GM19395 (cell line): ENCODE results near the gene MAML3.

ENCODE experiments used
- ATAC-seq: cut with Tn5 transposase; IDR thresholded peaks from one replicate; pipeline ENCODE4 v1.9.1; 2021; ENCODE audit warnings: mild to moderate bottlenecking, moderate library complexity; ENCODE audit not compliant: unreplicated experiment

The MAML3 gene

GRCh38 chr4:140047786-140048185 lies 106.2 kb downstream of the MAML3 start:
- ATAC-seq, result no peak

DNA sequence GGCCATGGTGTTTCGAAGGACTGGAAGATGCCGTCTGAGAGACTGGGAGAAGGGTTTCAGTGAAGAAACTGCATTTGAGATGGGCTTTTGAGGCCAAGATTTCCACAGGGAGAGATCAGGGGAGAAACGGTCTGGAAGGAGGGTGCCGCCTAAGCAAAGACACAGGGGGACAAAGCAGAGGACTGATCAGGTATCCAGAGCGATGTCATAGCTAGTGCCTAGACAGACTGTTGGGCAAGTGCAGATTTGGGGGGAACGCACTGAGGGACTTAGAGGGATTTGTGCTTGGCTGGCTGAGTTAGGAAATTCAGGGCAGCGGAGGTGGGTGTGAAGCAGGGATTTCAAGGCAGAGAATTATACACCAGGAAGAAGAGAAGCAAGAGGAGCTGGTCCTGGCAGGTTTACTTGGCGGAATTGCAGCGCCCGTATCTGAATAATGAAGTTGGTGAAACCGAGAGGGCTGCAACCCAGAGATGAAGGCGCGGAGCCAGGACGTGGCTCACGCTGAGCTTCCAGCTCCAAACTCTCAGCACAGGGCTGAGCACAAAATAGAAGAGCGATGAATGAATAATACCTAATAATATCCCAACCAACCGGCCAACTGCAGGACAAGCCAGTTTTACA lies 106.9 kb downstream of the MAML3 start:
- no peak for ATAC-seq

GRCh38 chr4:140046543-140046942 lies 107.4 kb downstream of the MAML3 start:
- no peak for ATAC-seq

DNA sequence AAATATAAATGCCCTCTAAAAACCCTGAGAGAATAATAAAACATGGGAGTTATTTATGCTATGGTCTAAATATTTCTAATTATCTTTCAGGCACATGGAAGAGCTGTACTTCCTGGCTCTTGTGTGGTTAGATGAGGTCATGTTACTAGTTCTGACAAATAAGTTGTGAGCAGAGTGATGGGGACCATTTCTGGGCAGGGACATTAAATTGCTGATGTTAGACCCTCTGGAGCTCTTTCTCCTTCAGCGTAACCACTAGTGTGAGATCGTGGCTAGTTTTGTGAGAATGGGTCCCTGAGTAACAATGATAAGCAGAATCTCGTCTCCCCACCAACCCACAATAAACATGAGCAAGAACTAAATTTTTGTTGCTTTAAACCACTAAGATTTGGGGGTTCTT lies 108.0 kb downstream of the MAML3 start:
- no peak for ATAC-seq

- ATAC-seq, result no peak
Observed at GRCh38 chr4:140044337-140044902, 109.6 kb downstream of the MAML3 start.

DNA sequence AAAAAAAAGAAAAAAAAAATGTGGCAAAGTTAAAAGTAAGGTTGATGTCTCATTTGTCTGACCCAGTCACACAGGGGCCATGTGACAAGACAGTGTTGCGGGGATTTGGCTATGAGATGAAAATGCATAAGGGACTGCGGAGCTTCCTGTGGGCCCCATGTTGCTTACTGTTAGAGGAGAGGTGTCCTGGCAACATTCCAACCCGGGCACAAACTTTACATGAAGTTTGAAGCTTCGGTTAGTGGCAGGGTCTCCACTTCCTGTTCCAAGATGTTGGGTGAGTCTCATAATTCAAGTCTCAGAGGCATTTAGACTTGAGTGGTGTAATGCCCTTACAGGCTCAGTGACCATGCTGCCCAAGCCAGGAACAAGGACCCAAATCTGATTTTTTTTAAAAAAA lies 111.3 kb downstream of the MAML3 start:
- ATAC-seq, result no peak

DNA sequence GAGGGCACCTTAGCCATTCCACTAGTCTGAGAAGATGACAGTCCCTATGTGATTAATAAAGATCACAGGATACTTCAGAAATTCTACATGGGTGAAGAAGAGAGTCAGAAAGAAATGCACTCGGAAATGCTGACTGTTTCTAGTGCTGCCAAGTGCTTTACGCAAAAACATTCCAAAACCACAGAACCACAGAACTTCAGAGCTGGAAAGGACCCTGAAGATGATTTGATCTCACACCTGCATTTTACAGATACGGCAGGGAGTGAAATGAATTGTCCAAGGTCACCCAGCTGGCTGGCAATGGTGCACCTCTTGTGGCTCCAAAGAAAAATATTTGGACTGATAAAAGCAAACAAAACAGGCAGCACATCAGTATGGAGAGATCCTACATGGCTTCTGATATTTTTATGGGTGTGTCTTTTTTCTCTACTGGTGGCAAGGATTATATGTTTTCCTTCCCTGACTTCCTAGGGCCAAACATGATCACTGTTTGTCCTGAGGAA lies 115.9 kb downstream of the MAML3 start:
- ATAC-seq, result no peak

- ATAC-seq, result no peak
Observed at GRCh38 chr4:140037353-140038030, 116.5 kb downstream of the MAML3 start.

DNA sequence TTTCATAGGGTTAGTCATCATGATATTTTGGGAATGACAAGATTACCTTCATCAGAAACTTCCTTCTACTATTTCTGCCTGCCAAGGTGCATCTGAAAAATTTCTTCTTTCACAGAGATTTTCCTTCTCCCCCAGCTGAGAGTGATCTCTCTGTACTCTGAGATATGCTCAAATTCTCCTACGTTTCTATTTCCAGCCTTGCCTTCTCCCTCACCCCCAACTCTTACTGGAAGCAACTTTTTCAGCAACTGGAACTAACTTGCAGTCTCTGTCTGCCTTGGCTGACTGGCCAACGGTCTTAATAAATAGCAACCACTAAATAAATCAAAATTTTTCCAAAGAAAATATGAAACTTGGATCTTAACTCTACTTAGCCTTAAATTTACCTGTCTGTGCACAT lies 122.3 kb downstream of the MAML3 start:
- no peak for ATAC-seq

- no peak for ATAC-seq
Observed at GRCh38 chr4:140031061-140031460, 122.9 kb downstream of the MAML3 start.

DNA sequence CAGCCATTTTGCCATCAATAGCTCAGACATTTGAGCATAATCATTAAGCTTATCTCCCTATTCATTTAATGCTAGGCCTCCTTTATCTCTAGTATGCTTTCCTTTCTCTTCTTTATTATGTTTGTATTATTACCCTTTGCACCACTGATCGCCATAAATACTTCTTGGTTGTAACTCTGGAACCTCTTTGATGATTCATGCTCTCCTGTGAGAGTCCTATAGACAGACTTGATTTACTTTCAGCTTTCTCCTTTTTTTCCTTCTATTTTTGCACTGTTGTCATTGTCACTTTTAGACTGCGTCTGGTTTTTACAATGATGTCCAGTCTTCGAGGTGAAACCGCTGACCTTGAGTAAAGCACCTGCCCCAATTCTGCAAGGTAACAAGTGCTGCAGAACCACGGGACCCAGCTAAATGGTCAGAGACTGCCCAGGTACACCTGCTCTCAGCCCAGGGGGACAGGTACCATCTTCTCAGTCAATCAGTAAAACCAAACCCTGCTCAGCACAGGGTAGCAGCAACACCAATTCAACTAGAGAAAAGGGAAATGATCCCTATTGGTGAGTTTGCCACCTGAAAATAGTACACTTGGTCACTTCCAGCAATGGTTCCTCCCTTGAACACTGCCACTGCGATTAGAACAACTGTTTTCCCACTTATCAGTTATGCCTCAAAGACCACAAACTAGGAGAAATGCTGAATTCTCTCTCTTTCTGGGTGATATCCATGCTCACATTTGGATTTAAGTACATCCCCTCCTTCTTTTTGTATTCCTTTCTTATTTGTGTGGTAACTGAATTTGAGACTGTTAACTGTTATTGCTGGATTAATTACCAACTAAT lies 125.1 kb downstream of the MAML3 start:
- no peak for ATAC-seq

DNA sequence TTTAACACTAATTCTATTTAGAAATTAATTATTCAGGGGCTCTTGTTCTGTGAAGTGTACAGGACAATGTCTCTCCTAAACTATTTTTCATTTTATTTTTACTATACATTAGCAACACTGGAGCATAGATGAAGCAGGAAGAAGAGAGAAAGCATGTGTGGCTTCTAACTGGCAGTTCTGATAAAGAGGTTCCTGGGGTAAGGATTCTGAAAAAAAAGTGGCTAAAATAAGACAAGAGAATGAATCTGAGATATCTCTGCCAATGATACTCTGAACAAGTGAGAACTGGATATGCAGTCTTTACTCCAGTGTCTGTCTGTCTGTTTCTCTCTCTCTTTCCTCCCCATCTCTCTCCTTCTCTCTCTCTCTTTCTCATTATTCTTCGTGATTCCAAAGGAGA lies 125.9 kb downstream of the MAML3 start:
- ATAC-seq, result no peak

DNA sequence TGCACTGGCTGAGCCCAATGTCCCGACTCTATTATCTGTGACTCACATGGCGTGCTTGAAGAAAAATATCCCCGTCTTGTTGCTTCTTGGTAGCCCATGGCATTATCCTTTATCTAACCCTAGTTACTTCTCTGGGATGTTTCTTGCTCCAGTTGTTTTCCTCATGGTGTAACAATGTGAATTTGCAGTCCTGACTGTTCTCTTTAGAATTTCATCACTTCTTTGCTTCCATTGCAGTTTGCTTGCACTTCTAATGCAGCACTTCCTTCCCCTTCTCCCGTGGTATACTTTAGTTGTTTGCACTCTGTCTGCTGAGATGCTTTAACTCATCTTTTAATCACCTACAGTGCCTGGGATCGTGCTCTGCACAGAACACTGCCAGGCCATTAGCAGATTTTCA lies 126.9 kb downstream of the MAML3 start:
- ATAC-seq, result no peak

GRCh38 chr4:140025470-140025869 lies 128.5 kb downstream of the MAML3 start:
- ATAC-seq, result no peak

- no peak for ATAC-seq
Observed at GRCh38 chr4:140020457-140021361, 133.3 kb downstream of the MAML3 start.

DNA sequence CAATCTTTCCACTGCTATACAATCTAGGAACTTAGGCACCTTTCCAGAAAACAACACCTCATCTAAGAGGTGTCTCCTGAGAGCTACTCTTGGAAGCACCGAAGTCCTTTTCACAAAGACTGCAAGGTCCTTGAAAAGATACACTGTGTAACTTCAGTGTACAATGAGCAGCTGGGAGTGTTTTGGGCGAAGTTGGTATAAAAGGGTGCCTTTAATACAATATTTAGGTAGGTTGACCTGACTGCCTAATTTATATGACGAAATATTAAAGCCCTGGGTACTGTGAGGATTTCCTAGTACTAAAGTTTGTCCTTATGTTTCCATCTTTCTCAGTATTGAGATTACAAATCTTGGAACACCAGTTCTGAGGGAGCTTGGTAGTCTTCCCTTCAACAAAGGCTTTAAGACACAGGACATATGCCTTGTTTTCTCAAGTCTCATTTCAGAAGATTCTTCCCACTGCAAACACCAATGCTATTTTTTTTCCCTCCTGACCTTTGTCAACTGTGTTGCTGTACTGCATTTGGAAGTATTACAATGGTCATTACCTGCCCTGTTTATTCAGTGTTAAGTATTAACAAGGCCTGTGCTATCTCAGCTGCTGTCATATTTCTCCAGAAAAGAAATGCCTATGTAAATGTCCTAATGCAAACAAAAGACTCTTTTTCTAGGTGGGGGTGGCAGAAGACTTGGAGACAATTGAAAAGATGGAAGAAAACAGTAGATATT lies 134.2 kb downstream of the MAML3 start:
- no peak for ATAC-seq

GRCh38 chr4:140018931-140019618 lies 134.9 kb downstream of the MAML3 start:
- ATAC-seq, result no peak

- ATAC-seq, result no peak
Observed at GRCh38 chr4:140014284-140014683, 139.7 kb downstream of the MAML3 start.
